HK-2 (cell line): ENCODE data around the gene PRSS33.

ENCODE experiments used
- DNase-seq: peaks from one replicate; pipeline ENCODE4 v3.0.0-alpha.2; 2018; ENCODE audit not compliant: unreplicated experiment

PRSS33 gene

DNA sequence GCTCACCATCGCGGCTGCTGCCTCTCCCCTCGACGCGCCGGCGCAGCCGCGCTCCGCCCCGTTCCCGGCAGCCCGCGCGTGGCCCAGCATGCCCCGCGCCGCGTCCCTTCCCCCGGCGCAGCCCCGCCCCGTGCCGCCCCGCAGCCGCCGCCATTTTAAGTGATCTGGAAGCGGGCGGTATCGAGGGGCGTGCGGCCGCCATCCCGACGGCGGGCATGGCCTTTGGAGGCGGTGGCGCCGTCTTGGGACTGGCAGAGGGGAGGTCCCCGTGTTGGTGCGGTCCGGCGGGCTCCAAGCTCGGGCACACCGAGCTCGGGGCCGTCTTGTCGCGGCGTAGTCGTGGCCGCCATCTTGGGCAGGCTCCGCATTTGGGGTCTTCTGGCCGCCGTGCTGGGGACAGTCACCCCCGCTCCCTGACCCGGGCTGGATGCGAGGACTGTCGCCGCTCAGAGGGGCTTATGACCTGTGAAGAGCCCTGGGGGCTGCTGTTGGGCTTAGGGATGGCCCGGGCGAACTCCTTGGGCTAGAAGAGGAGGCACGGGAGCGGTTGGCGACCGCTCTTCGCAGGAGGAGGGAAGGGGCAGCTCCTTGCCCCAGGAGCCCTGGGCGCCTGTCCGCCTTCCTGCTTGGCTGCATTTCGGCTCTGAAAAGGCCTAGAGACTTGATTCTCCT lies 10.0 kb downstream of the PRSS33 start, which contains the start of gene ELOB:
Gene ELOB (minus strand): TSS at position 50 of the 672 bp plus-strand sequence. CDS start 41 bp downstream, at position 9.
- DNase-seq: peak; percentile 76

GRCh38 chr16:2776500-2777139 lies 10.7 kb downstream of the PRSS33 start:
- DNase-seq: no peak

GRCh38 chr16:2775765-2776499 lies 11.4 kb downstream of the PRSS33 start:
- DNase-seq: no peak

DNA sequence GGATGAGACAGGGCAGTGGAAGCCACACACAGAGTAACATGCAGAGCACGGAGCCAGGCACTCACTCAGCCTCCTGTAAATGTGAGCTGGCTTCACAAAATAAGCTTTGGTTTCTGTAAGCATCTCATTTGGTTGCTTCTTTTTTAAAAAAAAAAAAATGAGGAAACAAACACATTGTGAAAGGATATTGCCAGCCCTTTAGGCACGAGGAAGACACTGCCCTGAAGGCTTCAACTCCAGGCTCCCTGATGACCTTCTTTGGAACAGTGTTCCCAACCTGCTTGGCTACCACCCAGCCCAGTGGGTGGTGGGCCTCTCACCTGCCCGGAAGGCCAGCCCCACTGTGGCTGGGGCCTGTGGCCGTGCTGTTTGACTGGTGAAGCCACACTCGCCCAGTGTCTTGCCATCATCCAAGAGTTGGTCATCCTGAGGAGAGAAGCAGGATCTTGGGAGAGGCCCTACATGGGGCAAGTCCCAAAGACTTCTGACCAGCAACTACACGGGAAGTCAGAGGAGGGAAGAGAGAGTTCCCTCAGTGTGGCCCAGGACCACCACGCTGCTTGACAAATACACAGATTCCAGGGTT lies 12.1 kb downstream of the PRSS33 start:
- no peak for DNase-seq

GRCh38 chr16:2774161-2774891 lies 13.0 kb downstream of the PRSS33 start:
- no peak for DNase-seq

DNA sequence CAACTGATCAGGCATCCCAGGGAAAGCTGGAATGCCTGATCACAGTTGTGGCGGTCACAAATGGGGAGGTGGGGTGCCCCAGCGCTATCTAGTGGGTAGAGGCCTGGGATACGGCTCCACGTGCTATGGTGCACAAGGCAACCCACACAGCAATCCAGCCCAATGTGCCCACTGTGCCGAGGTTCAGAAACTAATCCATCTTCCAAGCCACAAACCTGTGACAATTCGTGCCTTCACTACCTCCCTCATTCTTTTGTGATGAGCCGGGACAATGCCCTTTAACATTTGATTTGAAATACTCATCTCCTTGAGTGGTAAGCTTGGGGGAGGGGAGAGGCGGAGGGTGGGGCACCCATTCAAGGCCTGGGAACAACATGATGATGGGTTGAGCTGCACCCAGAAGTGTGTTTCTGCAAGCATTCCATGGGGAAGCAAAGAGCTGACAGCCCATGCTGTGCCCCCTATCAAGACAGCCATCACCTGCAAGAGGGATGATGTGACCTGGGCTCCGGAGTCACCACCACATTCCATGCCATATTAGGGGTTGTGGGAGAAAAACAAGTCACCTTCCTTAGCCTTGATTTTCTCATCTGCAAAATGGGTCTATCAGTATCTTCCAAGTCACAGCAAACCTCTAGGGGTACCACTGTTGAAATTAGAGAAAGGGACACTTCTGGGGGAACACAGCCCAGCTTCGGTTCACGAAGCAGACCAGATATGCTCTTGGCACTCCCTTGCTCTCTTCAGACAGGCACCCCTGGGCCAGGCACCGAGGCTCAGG lies 14.0 kb downstream of the PRSS33 start:
- DNase-seq: no peak

DNA sequence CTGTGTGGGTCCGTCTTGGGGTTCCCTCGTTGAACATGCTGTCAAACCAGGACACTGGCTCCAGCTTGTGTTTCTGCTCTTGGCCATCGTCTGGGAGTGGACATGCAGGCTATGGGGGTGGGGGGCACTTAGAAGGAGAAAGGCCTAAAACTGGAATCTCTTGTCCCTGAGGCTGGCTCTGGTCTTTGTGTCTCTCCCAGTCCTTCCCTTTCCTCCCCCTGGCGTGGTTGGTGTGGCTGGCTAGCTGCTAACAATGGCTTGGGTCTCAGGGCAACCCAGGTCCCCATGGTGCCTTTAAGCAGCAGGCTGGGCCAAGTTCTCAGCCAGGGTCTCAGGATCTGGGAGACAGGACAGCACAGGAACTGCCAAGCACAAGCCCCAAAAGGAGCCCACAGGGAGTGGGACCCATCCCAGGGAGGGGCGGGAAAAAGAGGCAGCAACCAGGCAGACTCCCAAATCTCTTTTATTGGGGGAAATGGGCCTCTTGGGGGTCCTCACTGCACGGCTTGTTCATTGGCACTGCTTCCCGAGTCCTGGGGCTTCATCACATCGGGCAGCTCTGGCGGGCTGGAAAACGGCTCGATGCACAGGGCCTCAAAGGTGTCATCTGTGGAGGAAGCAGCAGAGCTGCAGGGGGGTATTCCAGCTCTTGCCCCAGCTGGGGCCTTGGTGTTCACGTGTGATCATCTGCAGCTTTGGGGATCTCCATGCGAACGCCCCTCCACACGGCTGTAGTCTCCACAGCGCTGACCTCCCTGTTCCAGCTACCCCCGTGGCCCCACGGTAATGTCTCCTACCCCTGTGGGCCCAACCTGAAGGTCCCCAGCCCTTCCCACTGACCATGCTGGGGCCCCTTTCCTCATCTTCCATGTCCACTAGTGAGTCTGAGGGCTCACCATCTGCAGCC lies 15.6 kb downstream of the PRSS33 start:
- DNase-seq: no peak

DNA sequence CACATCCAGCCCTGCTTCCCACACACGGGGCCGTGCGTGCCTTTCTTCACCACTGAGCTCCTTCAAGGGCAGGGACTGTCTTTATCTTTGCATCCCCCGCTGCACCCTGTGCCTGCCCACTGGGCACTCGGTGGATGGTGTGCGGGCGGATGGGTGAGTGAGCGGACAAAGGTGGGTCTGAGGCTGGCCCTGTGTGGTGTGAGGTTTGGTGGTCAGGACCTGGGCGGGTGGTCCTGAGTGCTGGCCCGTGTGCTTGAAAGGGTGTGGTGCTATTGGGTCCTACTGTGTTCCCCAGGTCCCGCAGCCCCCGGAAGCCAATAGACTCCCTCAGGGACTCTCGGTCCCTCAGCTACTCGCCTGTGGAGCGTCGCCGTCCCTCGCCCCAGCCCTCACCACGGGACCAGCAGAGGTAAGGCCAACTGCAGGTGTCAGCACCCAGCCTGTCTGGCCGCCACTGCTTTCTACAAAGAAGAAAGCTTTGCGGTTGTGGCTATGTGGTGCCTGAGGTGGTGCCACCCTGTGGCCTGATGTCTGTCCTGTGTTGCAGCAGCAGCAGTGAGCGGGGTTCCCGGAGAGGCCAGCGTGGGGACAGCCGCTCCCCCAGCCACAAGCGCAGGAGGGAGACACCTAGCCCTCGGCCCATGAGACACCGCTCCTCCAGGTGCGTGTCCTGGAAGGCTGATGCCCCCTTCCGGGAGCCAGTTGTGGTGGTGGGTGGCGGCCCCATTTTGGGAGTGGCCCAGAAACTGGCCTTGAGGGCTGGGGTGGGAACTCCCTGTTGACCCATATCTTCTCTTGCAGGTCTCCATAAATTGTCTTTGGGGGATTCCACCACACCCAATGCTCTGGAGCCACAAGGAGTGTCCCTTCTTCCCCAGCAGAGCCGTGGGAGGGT lies 17.1 kb downstream of the PRSS33 start:
- DNase-seq: no peak

DNA sequence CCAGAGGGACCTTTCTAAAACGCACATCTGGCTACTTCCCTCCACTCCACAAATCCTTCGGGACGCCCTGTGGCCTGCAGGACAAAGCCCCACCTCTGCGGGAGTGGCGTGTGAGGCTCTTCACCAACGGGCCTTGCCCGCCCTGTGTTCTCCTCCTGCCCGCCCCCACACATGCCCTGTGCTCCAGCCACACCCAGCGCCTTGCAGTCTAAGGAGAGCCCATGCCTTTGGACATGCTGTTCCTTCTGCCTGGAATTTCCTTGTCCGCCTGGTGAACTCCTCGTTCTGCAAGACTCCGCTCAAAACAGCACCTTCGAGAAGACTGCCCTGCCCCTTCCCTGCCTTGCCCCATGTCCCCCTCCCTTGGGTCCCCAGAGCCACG lies 17.7 kb downstream of the PRSS33 start:
- no peak for DNase-seq

- no peak for DNase-seq
Observed at GRCh38 chr16:2769100-2769529, 18.2 kb downstream of the PRSS33 start.

- no peak for DNase-seq
Observed at GRCh38 chr16:2768403-2769089, 18.8 kb downstream of the PRSS33 start.

- DNase-seq: no peak
Observed at GRCh38 chr16:2767891-2768290, 19.5 kb downstream of the PRSS33 start.

DNA sequence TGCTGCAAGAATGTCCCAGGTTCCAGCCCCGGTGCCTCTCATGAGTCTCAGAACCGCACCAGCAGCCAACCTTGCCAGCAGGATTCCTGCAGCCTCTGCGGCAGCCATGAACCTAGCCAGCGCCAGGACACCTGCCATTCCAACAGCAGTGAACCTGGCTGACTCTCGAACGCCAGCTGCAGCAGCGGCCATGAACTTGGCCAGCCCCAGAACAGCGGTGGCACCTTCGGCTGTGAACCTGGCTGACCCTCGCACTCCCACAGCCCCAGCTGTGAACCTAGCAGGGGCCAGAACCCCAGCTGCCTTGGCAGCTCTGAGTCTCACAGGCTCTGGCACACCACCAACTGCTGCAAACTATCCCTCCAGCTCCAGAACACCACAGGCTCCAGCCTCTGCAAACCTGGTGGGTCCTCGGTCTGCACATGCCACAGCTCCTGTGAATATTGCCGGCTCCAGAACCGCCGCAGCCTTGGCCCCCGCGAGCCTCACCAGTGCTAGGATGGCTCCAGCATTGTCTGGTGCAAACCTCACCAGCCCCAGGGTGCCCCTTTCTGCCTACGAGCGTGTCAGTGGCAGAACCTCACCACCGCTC lies 20.1 kb downstream of the PRSS33 start:
- DNase-seq: no peak

DNA sequence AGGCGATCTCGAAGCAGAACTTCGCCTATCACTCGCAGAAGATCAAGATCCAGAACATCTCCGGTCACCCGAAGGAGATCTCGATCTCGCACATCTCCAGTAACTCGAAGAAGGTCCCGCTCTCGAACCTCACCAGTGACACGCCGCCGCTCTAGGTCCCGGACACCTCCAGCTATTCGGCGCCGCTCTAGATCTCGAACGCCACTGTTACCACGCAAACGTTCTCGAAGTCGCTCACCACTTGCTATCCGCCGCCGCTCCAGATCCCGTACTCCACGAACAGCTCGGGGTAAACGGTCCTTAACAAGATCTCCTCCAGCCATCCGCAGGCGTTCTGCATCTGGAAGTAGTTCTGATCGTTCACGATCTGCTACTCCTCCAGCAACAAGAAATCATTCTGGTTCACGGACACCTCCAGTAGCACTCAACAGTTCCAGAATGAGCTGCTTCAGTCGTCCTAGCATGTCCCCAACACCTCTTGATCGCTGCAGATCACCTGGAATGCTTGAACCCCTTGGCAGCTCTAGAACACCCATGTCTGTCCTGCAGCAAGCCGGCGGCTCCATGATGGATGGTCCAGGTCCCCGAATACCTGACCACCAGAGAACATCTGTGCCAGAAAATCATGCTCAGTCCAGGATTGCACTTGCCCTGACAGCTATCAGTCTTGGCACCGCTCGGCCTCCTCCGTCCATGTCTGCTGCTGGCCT lies 20.8 kb downstream of the PRSS33 start:
- no peak for DNase-seq

DNA sequence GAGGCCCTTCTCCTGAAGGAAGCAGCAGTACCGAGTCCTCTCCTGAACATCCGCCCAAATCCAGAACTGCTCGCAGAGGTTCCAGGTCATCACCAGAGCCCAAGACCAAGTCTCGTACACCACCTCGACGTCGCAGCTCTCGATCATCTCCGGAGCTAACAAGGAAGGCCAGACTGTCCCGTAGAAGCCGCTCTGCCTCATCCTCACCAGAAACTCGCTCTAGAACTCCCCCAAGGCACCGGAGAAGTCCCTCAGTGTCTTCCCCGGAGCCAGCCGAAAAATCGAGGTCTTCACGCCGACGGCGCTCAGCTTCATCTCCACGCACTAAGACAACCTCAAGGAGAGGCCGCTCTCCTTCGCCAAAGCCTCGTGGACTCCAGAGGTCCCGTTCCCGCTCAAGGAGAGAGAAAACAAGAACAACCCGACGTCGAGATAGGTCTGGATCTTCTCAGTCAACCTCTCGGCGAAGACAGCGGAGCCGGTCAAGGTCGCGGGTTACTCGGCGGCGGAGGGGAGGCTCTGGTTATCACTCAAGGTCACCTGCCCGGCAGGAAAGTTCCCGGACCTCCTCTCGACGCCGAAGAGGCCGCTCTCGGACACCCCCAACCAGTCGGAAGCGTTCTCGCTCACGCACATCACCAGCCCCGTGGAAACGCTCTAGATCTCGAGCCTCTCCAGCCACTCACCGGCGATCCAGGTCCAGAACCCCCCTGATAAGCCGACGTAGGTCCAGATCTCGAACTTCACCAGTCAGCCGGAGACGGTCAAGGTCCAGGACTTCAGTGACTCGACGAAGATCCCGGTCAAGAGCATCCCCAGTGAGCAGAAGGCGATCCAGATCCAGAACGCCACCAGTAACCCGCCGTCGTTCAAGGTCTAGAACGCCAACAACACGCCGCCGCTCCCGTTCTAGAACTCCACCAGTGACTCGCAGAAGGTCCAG lies 21.6 kb downstream of the PRSS33 start:
- DNase-seq: no peak

DNA sequence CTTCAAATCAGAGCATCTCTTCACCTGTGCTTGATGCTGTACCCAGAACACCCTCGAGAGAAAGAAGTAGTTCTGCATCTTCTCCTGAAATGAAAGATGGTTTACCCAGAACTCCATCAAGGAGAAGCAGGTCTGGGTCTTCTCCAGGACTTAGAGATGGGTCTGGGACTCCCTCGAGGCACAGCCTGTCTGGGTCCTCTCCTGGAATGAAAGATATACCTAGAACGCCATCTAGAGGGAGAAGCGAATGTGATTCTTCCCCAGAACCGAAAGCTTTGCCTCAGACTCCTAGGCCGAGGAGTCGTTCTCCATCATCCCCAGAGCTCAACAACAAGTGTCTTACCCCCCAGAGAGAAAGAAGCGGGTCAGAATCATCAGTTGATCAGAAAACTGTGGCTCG lies 22.6 kb downstream of the PRSS33 start:
- DNase-seq: no peak
